ENCODE measurements around the gene CDK7. TPM values are rescaled to one million over a fixed set of nuclear protein-coding genes. Genes with fewer than 3 reads are reported as not detected.
"Not testable (repeated sequence)": the region's sequence is repeated elsewhere in the genome, so short reads cannot be mapped to it uniquely, and the experiment has no call there.

CDK7 gene
- polyA plus RNA-seq, 4 donors, result 38.7 to 43.0 (median 40.7) TPM

- no peak for DNase-seq (ENCODE audit: low read depth in 4 of 4, low spot score in 2 of 4)
Observed at GRCh38 chr5:69231851-69232250, 2.8 kb upstream of the CDK7 start.

- not testable (repeated sequence) for DNase-seq (ENCODE audit: low read depth in 4 of 4, low spot score in 2 of 4)
Observed at GRCh38 chr5:69236733-69237132, 2.0 kb downstream of the CDK7 start.

- no peak for DNase-seq (ENCODE audit: low read depth in 4 of 4, low spot score in 2 of 4)
Observed at GRCh38 chr5:69237877-69238276, 3.2 kb downstream of the CDK7 start.

GRCh38 chr5:69238760-69239251 is 4.1 kb downstream of the CDK7 start:
- no peak for DNase-seq (ENCODE audit: low read depth in 4 of 4, low spot score in 2 of 4)

- no peak for DNase-seq (ENCODE audit: low read depth in 4 of 4, low spot score in 2 of 4)
Observed at GRCh38 chr5:69242215-69242927, 7.7 kb downstream of the CDK7 start.

- DNase-seq (ENCODE audit: low read depth in 4 of 4, low spot score in 2 of 4), result no peak
Observed at GRCh38 chr5:69245031-69245430, 10.3 kb downstream of the CDK7 start.

GRCh38 chr5:69248019-69248418 is 13.3 kb downstream of the CDK7 start:
- no peak for DNase-seq (ENCODE audit: low read depth in 4 of 4, low spot score in 2 of 4)

GRCh38 chr5:69250593-69250992 is 15.9 kb downstream of the CDK7 start:
- no peak for DNase-seq (ENCODE audit: low read depth in 4 of 4, low spot score in 2 of 4)

GRCh38 chr5:69252437-69252836 is 17.8 kb downstream of the CDK7 start:
- DNase-seq (ENCODE audit: low read depth in 4 of 4, low spot score in 2 of 4), result no peak

- DNase-seq (ENCODE audit: low read depth in 4 of 4, low spot score in 2 of 4), result not testable (repeated sequence)
Observed at GRCh38 chr5:69255940-69256339, 21.3 kb downstream of the CDK7 start.

GRCh38 chr5:69257577-69257976 is 22.9 kb downstream of the CDK7 start:
- DNase-seq (ENCODE audit: low read depth in 4 of 4, low spot score in 2 of 4), result no peak

GRCh38 chr5:69261034-69261433 is 26.3 kb downstream of the CDK7 start:
- DNase-seq (ENCODE audit: low read depth in 4 of 4, low spot score in 2 of 4), result no peak

GRCh38 chr5:69265931-69266330 is 31.2 kb downstream of the CDK7 start:
- DNase-seq (ENCODE audit: low read depth in 4 of 4, low spot score in 2 of 4), result no peak

- no peak for DNase-seq (ENCODE audit: low read depth in 4 of 4, low spot score in 2 of 4)
Observed at GRCh38 chr5:69268899-69269298, 34.2 kb downstream of the CDK7 start.

- DNase-seq (ENCODE audit: low read depth in 4 of 4, low spot score in 2 of 4), result no peak
Observed at GRCh38 chr5:69270840-69271239, 36.2 kb downstream of the CDK7 start.

- DNase-seq (ENCODE audit: low read depth in 4 of 4, low spot score in 2 of 4), result no peak
Observed at GRCh38 chr5:69271376-69271775, 36.7 kb downstream of the CDK7 start.

- DNase-seq (ENCODE audit: low read depth in 4 of 4, low spot score in 2 of 4), result no peak
Observed at GRCh38 chr5:69275563-69275962, 40.9 kb downstream of the CDK7 start.

GRCh38 chr5:69276422-69277174 is 41.9 kb downstream of the CDK7 start:
- DNase-seq (ENCODE audit: low read depth in 4 of 4, low spot score in 2 of 4), result no peak

GRCh38 chr5:69279517-69279916 is 44.8 kb downstream of the CDK7 start:
- no peak for DNase-seq (ENCODE audit: low read depth in 4 of 4, low spot score in 2 of 4)

- DNase-seq (ENCODE audit: low read depth in 4 of 4, low spot score in 2 of 4), result no peak
Observed at GRCh38 chr5:69281114-69281513, 46.4 kb downstream of the CDK7 start.

GRCh38 chr5:69284203-69284602 is 49.5 kb downstream of the CDK7 start:
- DNase-seq (ENCODE audit: low read depth in 4 of 4, low spot score in 2 of 4), result no peak
